Calu3 (cell line): Measurements from ENCODE around the gene GABRA1. TPM values are rescaled to one million over a fixed set of nuclear protein-coding genes. Genes with fewer than 3 reads are reported as not detected.

Experiments used
- BruUV-seq: library from RNA; stranded (reverse); fragments of 400-500 nt; replicated peaks from 2 replicates; lab custom pipeline; 2021; lab: Mats Ljungman, UMichigan
- CTCF ChIA-PET: fragments of 300-600 bp; sonication (Branson Sonifier 250); formaldehyde crosslinking; loops from one replicate; lab custom pipeline; 2022; ENCODE audit warnings: antibody characterized with exemption; lab: Charles Lee
- DNase-seq: peaks from one replicate; pipeline ENCODE4 v3.0.0; 2022
- H3K27ac Mint-ChIP-seq: one replicate; pipeline ENCODE4 v1.8.0; 2022; ENCODE audit warnings: mixed read lengths; ENCODE audit not compliant: unreplicated experiment
- H3K27me3 Mint-ChIP-seq: one replicate; pipeline ENCODE4 v1.8.0; 2022; ENCODE audit warnings: mixed read lengths; ENCODE audit not compliant: unreplicated experiment
- H3K36me3 Mint-ChIP-seq: one replicate; pipeline ENCODE4 v1.8.0; 2022; ENCODE audit warnings: mild to moderate bottlenecking, moderate library complexity, mixed read lengths; ENCODE audit not compliant: insufficient read depth, unreplicated experiment
- H3K4me1 Mint-ChIP-seq: one replicate; pipeline ENCODE4 v1.8.0; 2022; ENCODE audit warnings: mild to moderate bottlenecking, low read depth, mixed read lengths; ENCODE audit not compliant: unreplicated experiment
- H3K4me3 Mint-ChIP-seq: one replicate; pipeline ENCODE4 v1.8.0; 2022; ENCODE audit warnings: mild to moderate bottlenecking, low read depth, moderate library complexity, mixed read lengths; ENCODE audit not compliant: unreplicated experiment
- H3K9me3 Mint-ChIP-seq: one replicate; pipeline ENCODE4 v1.8.0; 2022; ENCODE audit warnings: low read depth, mixed read lengths; ENCODE audit not compliant: unreplicated experiment
- intact Hi-C: fragments of 100-400 bp; cut with micrococcal nuclease; formaldehyde crosslinking; loops from one replicate; pipeline ENCODE4 v1.10.0; 2022; ENCODE audit not compliant: unreplicated experiment
- total RNA-seq: library from RNA; stranded (reverse); gene quantifications from 2 replicates; pipeline ENCODE4 v1.2.3, GENCODE V29; 2022
- TF ChIP-seq, protein P1 (sequence below): fragments of 200-600 bp; IDR thresholded peaks from one replicate; pipeline ENCODE4 v1.8.0; 2022; ENCODE audit warnings: antibody characterized with exemption; ENCODE audit not compliant: unreplicated experiment

The GABRA1 gene
- total RNA-seq, 1 experiment from 2014 or later, result not detected

DNA sequence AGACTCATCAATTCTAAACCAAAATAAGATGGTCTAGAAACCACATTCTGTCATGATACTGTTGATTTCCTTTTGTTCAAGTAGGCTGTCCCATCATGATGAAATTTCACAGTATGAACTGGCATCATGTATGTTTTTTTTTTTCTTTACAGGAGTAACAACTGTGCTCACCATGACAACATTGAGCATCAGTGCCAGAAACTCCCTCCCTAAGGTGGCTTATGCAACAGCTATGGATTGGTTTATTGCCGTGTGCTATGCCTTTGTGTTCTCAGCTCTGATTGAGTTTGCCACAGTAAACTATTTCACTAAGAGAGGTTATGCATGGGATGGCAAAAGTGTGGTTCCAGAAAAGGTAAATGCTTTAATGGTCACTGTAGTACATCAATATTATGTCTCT, 47.6 kb downstream of the GABRA1 start:
- no peak overlapping the region for H3K4me3 Mint-ChIP-seq
- H3K9me3 Mint-ChIP-seq, result peaks cover 13% of the 10 kb centered on the region
- H3K36me3 Mint-ChIP-seq, result no peaks in the 10 kb centered on the region
- DNase-seq, result no peak
- BruUV-seq, result no TSS peak
- no peaks in the 10 kb centered on the region for H3K4me1 Mint-ChIP-seq
- intact Hi-C loops, result no loop called here
- CTCF ChIA-PET, result interaction anchor here (0.7 kb wide), 1 partner anchor 1509 kb away, joined by 3 read pairs; no protein-coding TSS in a partner anchor
- no peak overlapping the region for H3K27ac Mint-ChIP-seq
- TF ChIP-seq, protein P1, sequence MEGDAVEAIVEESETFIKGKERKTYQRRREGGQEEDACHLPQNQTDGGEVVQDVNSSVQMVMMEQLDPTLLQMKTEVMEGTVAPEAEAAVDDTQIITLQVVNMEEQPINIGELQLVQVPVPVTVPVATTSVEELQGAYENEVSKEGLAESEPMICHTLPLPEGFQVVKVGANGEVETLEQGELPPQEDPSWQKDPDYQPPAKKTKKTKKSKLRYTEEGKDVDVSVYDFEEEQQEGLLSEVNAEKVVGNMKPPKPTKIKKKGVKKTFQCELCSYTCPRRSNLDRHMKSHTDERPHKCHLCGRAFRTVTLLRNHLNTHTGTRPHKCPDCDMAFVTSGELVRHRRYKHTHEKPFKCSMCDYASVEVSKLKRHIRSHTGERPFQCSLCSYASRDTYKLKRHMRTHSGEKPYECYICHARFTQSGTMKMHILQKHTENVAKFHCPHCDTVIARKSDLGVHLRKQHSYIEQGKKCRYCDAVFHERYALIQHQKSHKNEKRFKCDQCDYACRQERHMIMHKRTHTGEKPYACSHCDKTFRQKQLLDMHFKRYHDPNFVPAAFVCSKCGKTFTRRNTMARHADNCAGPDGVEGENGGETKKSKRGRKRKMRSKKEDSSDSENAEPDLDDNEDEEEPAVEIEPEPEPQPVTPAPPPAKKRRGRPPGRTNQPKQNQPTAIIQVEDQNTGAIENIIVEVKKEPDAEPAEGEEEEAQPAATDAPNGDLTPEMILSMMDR, result no peak
- H3K27me3 Mint-ChIP-seq, result no peaks in the 10 kb centered on the region

DNA sequence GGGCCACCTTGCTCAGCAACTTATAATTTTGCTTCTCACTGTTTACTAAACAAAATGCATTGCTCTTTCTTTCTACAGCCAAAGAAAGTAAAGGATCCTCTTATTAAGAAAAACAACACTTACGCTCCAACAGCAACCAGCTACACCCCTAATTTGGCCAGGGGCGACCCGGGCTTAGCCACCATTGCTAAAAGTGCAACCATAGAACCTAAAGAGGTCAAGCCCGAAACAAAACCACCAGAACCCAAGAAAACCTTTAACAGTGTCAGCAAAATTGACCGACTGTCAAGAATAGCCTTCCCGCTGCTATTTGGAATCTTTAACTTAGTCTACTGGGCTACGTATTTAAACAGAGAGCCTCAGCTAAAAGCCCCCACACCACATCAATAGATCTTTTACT, 49.1 kb downstream of the GABRA1 start:
- Mint-ChIP-seq H3K36me3 (no peaks in the 10 kb centered on the region), H3K27ac (no peak overlapping the region), H3K4me1 (no peaks in the 10 kb centered on the region), H3K27me3 (no peaks in the 10 kb centered on the region), H3K4me3 (no peak overlapping the region), H3K9me3 (peaks cover 13% of the 10 kb centered on the region)
- DNase-seq, result no peak
- BruUV-seq, result no TSS peak
- intact Hi-C loops, result no loop called here
- TF ChIP-seq, protein P1, result no peak
- CTCF ChIA-PET, result interaction anchor here (0.6 kb wide), 1 partner anchor 316 kb away, joined by 5 read pairs; no protein-coding TSS in a partner anchor

DNA sequence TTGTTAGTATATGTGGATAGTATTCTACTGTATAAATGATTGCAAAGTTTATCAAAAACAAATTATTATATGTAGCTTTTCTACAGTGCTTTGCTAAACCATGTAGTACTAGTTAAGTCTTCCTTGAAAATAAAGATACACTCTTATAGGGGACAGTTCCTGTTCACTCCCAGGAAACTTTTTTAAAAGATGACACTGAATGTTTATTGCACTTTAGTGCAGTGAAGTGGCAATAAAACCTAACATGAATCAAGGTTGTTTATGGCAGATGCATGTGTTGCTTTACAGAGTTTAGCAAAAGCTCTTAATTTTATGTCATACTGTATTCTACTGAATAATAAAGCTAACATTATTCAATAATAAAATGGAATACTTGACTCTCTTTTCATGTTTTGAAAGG, 51.7 kb downstream of the GABRA1 start:
- intact Hi-C loops, result no loop called here
- DNase-seq, result no peak
- H3K36me3 Mint-ChIP-seq, result no peaks in the 10 kb centered on the region
- no peaks in the 10 kb centered on the region for H3K27me3 Mint-ChIP-seq
- peaks cover 9% of the 10 kb centered on the region for H3K9me3 Mint-ChIP-seq
- H3K4me3 Mint-ChIP-seq, result no peak overlapping the region
- TF ChIP-seq, protein P1, result no peak
- CTCF ChIA-PET, result no interaction called here
- H3K27ac Mint-ChIP-seq, result no peak overlapping the region
- no TSS peak for BruUV-seq
- H3K4me1 Mint-ChIP-seq, result no peaks in the 10 kb centered on the region

DNA sequence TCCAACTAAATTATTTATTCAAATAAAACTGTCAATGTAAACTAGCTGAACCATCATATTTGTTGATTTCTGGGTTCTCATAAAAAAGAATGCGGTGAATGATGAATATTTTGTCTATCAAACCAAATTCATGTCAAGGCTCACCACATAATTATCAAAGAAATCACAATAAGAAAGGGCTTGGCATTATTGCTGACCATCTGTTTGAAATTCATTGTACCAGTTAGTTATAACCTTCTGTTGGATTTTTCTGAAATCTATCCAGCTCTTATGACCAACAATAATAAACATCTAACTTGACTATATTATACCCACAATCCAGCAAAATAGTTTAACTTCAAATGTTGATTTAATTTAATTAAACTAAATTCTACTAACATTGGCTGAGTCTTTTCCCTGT, 53.1 kb downstream of the GABRA1 start:
- Mint-ChIP-seq H3K4me3 (no peak overlapping the region), H3K36me3 (no peaks in the 10 kb centered on the region), H3K27ac (no peak overlapping the region), H3K4me1 (no peaks in the 10 kb centered on the region), H3K27me3 (no peaks in the 10 kb centered on the region), H3K9me3 (peaks cover 11% of the 10 kb centered on the region)
- CTCF ChIA-PET, result interaction anchor here (1.2 kb wide), 1 partner anchor 10 kb away, joined by 3 read pairs; no protein-coding TSS in a partner anchor
- TF ChIP-seq, protein P1, result no peak
- no peak for DNase-seq
- intact Hi-C loops, result no loop called here
- BruUV-seq, result no TSS peak
